Fibroblast of lung (primary cell): ENCODE measurements around the gene TRAF7. TPM values are rescaled to one million over a fixed set of nuclear protein-coding genes. Genes with fewer than 3 reads are reported as not detected.

Experiments
- DNase-seq, 2 donors: peaks; one replicate each; pipeline versions ENCODE4 v3.0.0 to v3.0.0-alpha.2; 2010; ENCODE audit warnings: low read depth in 2 of 2
- H2AFZ ChIP-seq: 2 replicates; pipeline ENCODE4 v1.5.1; 2012; ENCODE audit warnings: low read length, control low read depth, inconsistent platforms
- H3K27ac ChIP-seq: 2 replicates; pipeline ENCODE4 v1.5.1; 2011; ENCODE audit warnings: low read length, control low read depth; ENCODE audit not compliant: insufficient read depth
- H3K27me3 ChIP-seq: 2 replicates; pipeline ENCODE4 v1.5.1; 2011; ENCODE audit warnings: mild to moderate bottlenecking, low read length; ENCODE audit not compliant: control insufficient read depth, insufficient read depth
- H3K36me3 ChIP-seq: 2 replicates; pipeline ENCODE4 v1.5.1; 2011; ENCODE audit warnings: low read length; ENCODE audit not compliant: control insufficient read depth, insufficient read depth
- H3K4me1 ChIP-seq: 2 replicates; pipeline ENCODE4 v1.5.1; 2011; ENCODE audit warnings: low read length; ENCODE audit not compliant: control insufficient read depth, insufficient read depth; ENCODE audit errors: extremely low read depth
- H3K4me2 ChIP-seq: 2 replicates; pipeline ENCODE4 v1.5.1; 2011; ENCODE audit warnings: low read length, control low read depth; ENCODE audit not compliant: insufficient read depth; ENCODE audit errors: extremely low read depth
- H3K4me3 ChIP-seq, 4 experiments: fragments of 200-600 bp in 1 of 4; sonication (generic) in 1 of 4; replicated peaks in 1 of 4; 2 replicates each; pipeline ENCODE4 v1.5.1; 2011 to 2016; ENCODE audit warnings: low read length in 4 of 4, low read depth in 3 of 4, mild to moderate bottlenecking in 3 of 4, control low read depth in 2 of 4, inconsistent platforms in 1 of 4, mixed read lengths in 1 of 4; ENCODE audit not compliant: insufficient read depth in 1 of 4; ENCODE audit errors: control extremely low read depth in 1 of 4
- H3K79me2 ChIP-seq: 2 replicates; pipeline ENCODE4 v1.5.1; 2012; ENCODE audit warnings: mild to moderate bottlenecking, low read length, inconsistent platforms; ENCODE audit not compliant: control insufficient read depth, insufficient read depth
- H3K9ac ChIP-seq: 2 replicates; pipeline ENCODE4 v1.5.1; 2011; ENCODE audit warnings: mild to moderate bottlenecking, low read length, control low read depth; ENCODE audit not compliant: insufficient read depth
- H3K9me3 ChIP-seq: 2 replicates; pipeline ENCODE4 v1.5.1; 2012; ENCODE audit warnings: low read depth, low read length; ENCODE audit not compliant: control insufficient read depth, insufficient read depth
- H4K20me1 ChIP-seq: 2 replicates; pipeline ENCODE4 v1.5.1; 2011; ENCODE audit warnings: low read length; ENCODE audit not compliant: control insufficient read depth, insufficient read depth; ENCODE audit errors: extremely low read depth
- CTCF ChIP-seq, 2 donors: IDR thresholded peaks in 1 of 2; conservative IDR thresholded peaks in 1 of 2; 1 replicate in 1 of 2; 2 replicates in 1 of 2; pipeline ENCODE4 v1.5.1; 2011 to 2012; ENCODE audit warnings: low read length in 2 of 2, control low read depth in 1 of 2, inconsistent platforms in 1 of 2, low read depth in 1 of 2, mild to moderate bottlenecking in 1 of 2
- EZH2 ChIP-seq: IDR thresholded peaks from 2 replicates; pipeline ENCODE4 v1.5.1; 2012; ENCODE audit warnings: low read length, control low read depth, mild to moderate bottlenecking; ENCODE audit errors: missing control alignments
- polyA plus RNA-seq, 2 donors: library from polyadenylated mRNA; depleted of rRNA in 1 of 2; stranded (reverse) in 1 of 2; unstranded in 1 of 2; fragments of >200 nt; gene quantifications; 2 replicates each; pipeline ENCODE4 v1.2.1, GENCODE V29; 2011 to 2012; ENCODE audit warnings: missing spikeins in 1 of 2
- total RNA-seq: library from RNA; depleted of rRNA; stranded (reverse); fragments of >200 nt; gene quantifications from 2 replicates; pipeline ENCODE4 v1.2.1, GENCODE V29; 2014

Gene TRAF7
- total and polyA plus RNA-seq, 2 donors (not counting 1 experiment from before 2014, with no cell fraction given) = 38.7 to 60.3 TPM

- no peak for TF ChIP-seq CTCF (conservative IDR thresholded peaks at IDR 0.05 in 1 of 2, IDR thresholded peaks at IDR 0.05 in 1 of 2; ENCODE audit: low read depth in 1 of 2, low read length in 2 of 2)
- no peak for TF ChIP-seq EZH2
- Histone ChIP-seq H3K4me3 (no peak overlapping the region), H3K27ac (no peak overlapping the region), H3K79me2 (no peaks in the 10 kb centered on the region), H2AFZ (no peak overlapping the region), H3K4me2 (no peak overlapping the region), H3K36me3 (peaks cover 48% of the 10 kb centered on the region), H3K9ac (no peak overlapping the region), H3K27me3 (no peaks in the 10 kb centered on the region), H3K4me1 (no peaks in the 10 kb centered on the region), H4K20me1 (no peaks in the 10 kb centered on the region), H3K9me3 (no peaks in the 10 kb centered on the region)
- DNase-seq = no peak
Observed at GRCh38 chr16:2174396-2175131, 19.0 kb downstream of the TRAF7 start.

- Histone ChIP-seq H3K79me2 (no peaks in the 10 kb centered on the region), H2AFZ (no peak overlapping the region), H3K4me3 (no peak overlapping the region), H3K36me3 (peaks cover 43% of the 10 kb centered on the region), H3K9me3 (no peaks in the 10 kb centered on the region), H4K20me1 (no peaks in the 10 kb centered on the region), H3K27me3 (no peaks in the 10 kb centered on the region), H3K4me1 (no peaks in the 10 kb centered on the region), H3K4me2 (no peak overlapping the region), H3K27ac (no peak overlapping the region), H3K9ac (no peak overlapping the region)
- no peak for DNase-seq
- TF ChIP-seq CTCF (conservative IDR thresholded peaks at IDR 0.05 in 1 of 2, IDR thresholded peaks at IDR 0.05 in 1 of 2; ENCODE audit: low read depth in 1 of 2, low read length in 2 of 2) = no peak
- TF ChIP-seq EZH2 = no peak
Observed at GRCh38 chr16:2175454-2175853, 19.9 kb downstream of the TRAF7 start.

- Histone ChIP-seq H3K27ac (no peak overlapping the region), H3K9ac (no peak overlapping the region), H3K4me2 (no peak overlapping the region), H3K36me3 (peaks cover 40% of the 10 kb centered on the region), H3K9me3 (no peaks in the 10 kb centered on the region), H3K27me3 (no peaks in the 10 kb centered on the region), H3K4me1 (no peaks in the 10 kb centered on the region), H2AFZ (no peak overlapping the region), H3K4me3 (no peak overlapping the region), H3K79me2 (no peaks in the 10 kb centered on the region), H4K20me1 (no peaks in the 10 kb centered on the region)
- no peak for TF ChIP-seq CTCF (conservative IDR thresholded peaks at IDR 0.05 in 1 of 2, IDR thresholded peaks at IDR 0.05 in 1 of 2; ENCODE audit: low read depth in 1 of 2, low read length in 2 of 2)
- TF ChIP-seq EZH2 = no peak
- no peak for DNase-seq
Observed at GRCh38 chr16:2176047-2176446, 20.5 kb downstream of the TRAF7 start.
